GM12878 (cell line): Measurements from ENCODE around the gene CDC37L1. TPM values are rescaled to one million over a fixed set of nuclear protein-coding genes. Genes with fewer than 3 reads are reported as not detected.

Experiments used
- ATAC-seq: fragments of 200-7000 bp; cut with Tn5 transposase; 3 replicates; pipeline ENCODE4 v1.9.1; 2020; ENCODE audit warnings: mild to moderate bottlenecking, moderate library complexity
- BruUV-seq: library from RNA; stranded (reverse); fragments of 400-500 nt; replicated peaks from 2 replicates; lab custom pipeline; 2021; lab: Mats Ljungman, UMichigan
- CTCF ChIA-PET: fragments of 300-600 bp; sonication (Branson Sonifier 250); formaldehyde crosslinking; extraction: SDS; loops from one replicate; lab custom pipeline; 2021; ENCODE audit warnings: inconsistent platforms; lab: Yijun Ruan, JAX
- POLR2A ChIA-PET: fragments of 350-600 bp; formaldehyde crosslinking; extraction: SDS; loops from one replicate; lab custom pipeline; 2021; ENCODE audit warnings: inconsistent platforms; lab: Charles Lee
- RAD21 ChIA-PET: fragments of 300-600 bp; sonication (Branson Sonifier 250); formaldehyde crosslinking; loops from one replicate; lab custom pipeline; 2023; ENCODE audit warnings: antibody characterized with exemption; ENCODE audit not compliant: unreplicated experiment; lab: Charles Lee
- SMC1A ChIA-PET: fragments of 300-600 bp; sonication (Branson Sonifier 250); formaldehyde crosslinking; loops from one replicate; lab custom pipeline; 2023; ENCODE audit not compliant: unreplicated experiment, uncharacterized antibody; lab: Charles Lee
- DNase-seq: peaks from one replicate; pipeline ENCODE4 v3.0.0-alpha.2; 2011; ENCODE audit warnings: low read depth, low spot score
- FAIRE-seq: peaks from 3 replicates; lab custom pipeline; 2011; peaks lifted over from hg19 to GRCh38; lab: Jason Lieb, UNC
- H2AFZ ChIP-seq: 2 replicates; pipeline ENCODE4 v1.6.0; 2011; ENCODE audit warnings: low read depth, low read length, control low read depth; ENCODE audit not compliant: control insufficient read depth
- H3K27ac ChIP-seq: 2 replicates; pipeline ENCODE4 v1.5.1; 2011; ENCODE audit warnings: control low read depth; ENCODE audit not compliant: control insufficient read depth, insufficient read depth
- H3K27me3 ChIP-seq, 2 experiments: replicated peaks in 1 of 2; 2 replicates each; pipeline versions ENCODE4 v1.6.0 to v1.6.1; 2011; ENCODE audit warnings: low read length in 1 of 2; ENCODE audit not compliant: control insufficient read depth in 2 of 2, insufficient read depth in 2 of 2
- H3K36me3 ChIP-seq, 2 experiments: 2 replicates each; pipeline ENCODE4 v1.5.1; 2011; ENCODE audit warnings: low read length in 1 of 2; ENCODE audit not compliant: control insufficient read depth in 2 of 2, insufficient read depth in 2 of 2
- H3K4me1 ChIP-seq: 2 replicates; pipeline ENCODE4 v1.6.1; 2011; ENCODE audit warnings: mild to moderate bottlenecking, low read length, moderate library complexity, mixed read lengths; ENCODE audit not compliant: control insufficient read depth, insufficient read depth
- H3K4me2 ChIP-seq: 2 replicates; pipeline ENCODE4 v1.6.0; 2011; ENCODE audit warnings: control low read depth; ENCODE audit not compliant: control insufficient read depth, insufficient read depth
- H3K4me3 ChIP-seq: fragments of 200-600 bp; sonication (generic); 2 replicates; pipeline ENCODE4 v1.5.1; 2016
- H3K79me2 ChIP-seq: 2 replicates; pipeline ENCODE4 v1.6.0; 2011; ENCODE audit warnings: low read length; ENCODE audit not compliant: control insufficient read depth, insufficient read depth
- H3K9ac ChIP-seq: 2 replicates; pipeline ENCODE4 v1.8.0; 2011; ENCODE audit warnings: low read length, control low read depth, mixed read lengths; ENCODE audit not compliant: control insufficient read depth, insufficient read depth
- H3K9me3 ChIP-seq: replicated peaks from 3 replicates; pipeline ENCODE4 v1.5.1; 2011; ENCODE audit warnings: mild to moderate bottlenecking, low read length; ENCODE audit not compliant: control insufficient read depth, insufficient read depth
- H4K20me1 ChIP-seq: 2 replicates; pipeline ENCODE4 v1.6.0; 2011; ENCODE audit not compliant: control insufficient read depth, insufficient read depth
- ATF7 ChIP-seq: fragments of 450-650 bp; IDR thresholded peaks from 2 replicates; pipeline ENCODE4 v1.6.1; 2016; ENCODE audit warnings: low read depth, mild to moderate bottlenecking
- BRCA1 ChIP-seq: IDR thresholded peaks from 2 replicates; pipeline ENCODE4 v1.6.1; 2011; ENCODE audit warnings: low read depth, low read length, improper control_type of control experiment
- E2F4 ChIP-seq: IDR thresholded peaks from 2 replicates; pipeline ENCODE4 v1.6.1; 2012; ENCODE audit warnings: low read depth, low read length, improper control_type of control experiment
- EGR1 ChIP-seq, 2 experiments: IDR thresholded peaks; 1 replicate in 1 of 2; 2 replicates in 1 of 2; pipeline ENCODE4 v1.6.1; 2011 to 2012; ENCODE audit warnings: low read depth in 2 of 2, low read length in 2 of 2, borderline replicate concordance in 1 of 2, mild to moderate bottlenecking in 1 of 2, moderate library complexity in 1 of 2
- ETV6 ChIP-seq, 2 experiments: fragments of 450-650 bp in 1 of 2; IDR thresholded peaks in 1 of 2; conservative IDR thresholded peaks in 1 of 2; 2 replicates each; pipeline ENCODE4 v1.6.1; 2014; ENCODE audit warnings: antibody characterized with exemption in 1 of 2, borderline replicate concordance in 1 of 2, low read depth in 1 of 2, mild to moderate bottlenecking in 1 of 2, moderate library complexity in 1 of 2
- GABPA ChIP-seq: IDR thresholded peaks from 2 replicates; pipeline ENCODE4 v1.6.1; 2014; ENCODE audit warnings: antibody characterized with exemption, low read depth, mild to moderate bottlenecking, inconsistent platforms
- IKZF2 ChIP-seq, 2 experiments: fragments of 450-650 bp; IDR thresholded peaks; 2 replicates each; pipeline ENCODE4 v1.6.1; 2017; ENCODE audit warnings: mild to moderate bottlenecking in 2 of 2, moderate library complexity in 2 of 2
- JUNB ChIP-seq: IDR thresholded peaks from 2 replicates; pipeline ENCODE4 v1.6.1; 2016; ENCODE audit warnings: antibody characterized with exemption, mild to moderate bottlenecking
- KAT2A ChIP-seq: conservative IDR thresholded peaks from 2 replicates; pipeline ENCODE4 v1.6.1; 2011; ENCODE audit warnings: low read depth, low read length; ENCODE audit not compliant: control insufficient read depth
- MEF2A ChIP-seq: IDR thresholded peaks from 2 replicates; pipeline ENCODE4 v1.6.1; 2011; ENCODE audit warnings: low read depth, mild to moderate bottlenecking, low read length, moderate library complexity; ENCODE audit not compliant: insufficient read depth
- MYB ChIP-seq: fragments of 150-350 bp; IDR thresholded peaks from 2 replicates; pipeline ENCODE4 v1.6.1; 2014; ENCODE audit warnings: mild to moderate bottlenecking, low read depth, low read length, borderline replicate concordance
- NFIC ChIP-seq: IDR thresholded peaks from 2 replicates; pipeline ENCODE4 v1.6.1; 2012; ENCODE audit warnings: low read depth, mild to moderate bottlenecking, inconsistent platforms, low read length, moderate library complexity
- NR2F1 ChIP-seq: fragments of 450-650 bp; conservative IDR thresholded peaks from 2 replicates; pipeline ENCODE4 v1.6.1; 2017; ENCODE audit warnings: mild to moderate bottlenecking
- RBBP5 ChIP-seq: fragments of 200-600 bp; sonication (generic); conservative IDR thresholded peaks from 2 replicates; pipeline ENCODE4 v1.6.1; 2016
- REST ChIP-seq: IDR thresholded peaks from 2 replicates; pipeline ENCODE4 v1.6.1; 2012; ENCODE audit warnings: mild to moderate bottlenecking, low read depth, low read length
- SMAD5 ChIP-seq: IDR thresholded peaks from 2 replicates; pipeline ENCODE4 v1.6.1; 2016; ENCODE audit warnings: antibody characterized with exemption, low read depth
- SP1 ChIP-seq: IDR thresholded peaks from one replicate; pipeline ENCODE4 v1.6.1; 2011; ENCODE audit warnings: low read depth, low read length
- TCF12 ChIP-seq: IDR thresholded peaks from 2 replicates; pipeline ENCODE4 v1.6.1; 2011; ENCODE audit warnings: low read depth, mild to moderate bottlenecking, low read length
- USF1 ChIP-seq: IDR thresholded peaks from 2 replicates; pipeline ENCODE4 v1.6.1; 2011; ENCODE audit warnings: borderline replicate concordance, low read depth, mild to moderate bottlenecking, moderate library complexity, mixed read lengths, low read length; ENCODE audit not compliant: insufficient read depth; ENCODE audit errors: extremely low read length
- WGBS: methylation state at CpG from one replicate; pipeline ENCODE4 v1.1.6; 2016; ENCODE audit warnings: low lambda C conversion rate; ENCODE audit not compliant: insufficient replicate concordance, insufficient coverage; ENCODE audit errors: missing lambda C conversion rate; 5-methylcytosine and 5-hydroxymethylcytosine counted together
- in situ Hi-C: fragments of 300-500 bp; cut with MboI; formaldehyde crosslinking; loops from 9 replicates; pipeline ENCODE4 v1.14.3; 2018; ENCODE audit warnings: mixed read lengths
- intact Hi-C: fragments of 100-400 bp; cut with micrococcal nuclease; formaldehyde crosslinking; loops from one replicate; pipeline ENCODE4 v1.14.2; 2022; ENCODE audit not compliant: unreplicated experiment
- polyA plus RNA-seq, 11 experiments: library from polyadenylated mRNA; depleted of rRNA in 4 of 11; unstranded in 6 of 11; stranded (reverse) in 5 of 11; fragments of >200 nt; fragmentation: Nextera tagmentation in 4 of 11; fragmentation: Illumina TruSeq in 1 of 11; extraction: Ambion mirVana in 4 of 11; extraction: Trizol in 1 of 11; gene quantifications; 1 replicate in 1 of 11; 2 replicates in 10 of 11; pipeline versions ENCODE4 v1.2.1 to v1.2.3, GENCODE V29; 2011 to 2016; ENCODE audit warnings: inconsistent platforms in 2 of 11, missing spikeins in 2 of 11, low read depth in 1 of 11
- total RNA-seq, 4 experiments: library from RNA; depleted of rRNA in 3 of 4; stranded (reverse); fragments of >200 nt in 3 of 4; fragmentation: Illumina TruSeq in 1 of 4; extraction: Trizol in 1 of 4; gene quantifications; 2 replicates each; pipeline versions ENCODE4 v1.2.1 to v1.2.3, GENCODE V29; 2013 to 2021

Gene CDC37L1
- total and polyA plus RNA-seq, 10 of the 15 experiments (the other 5 are each of a cell fraction or from before 2014, with no cell fraction given): 2.2 to 16.6 (median 8.2) TPM

GRCh38 chr9:4686112-4686511 is 6.7 kb downstream of the CDC37L1 start (continued):
- TF ChIP-seq IKZF2 (IDR thresholded peaks at IDR 0.05) (peak; percentile 62 to 64), ATF7 (0 out of 2 replicates have a peak, but pooled peaks have one; percentile 25), MEF2A (peak; percentile 74), ETV6 (conservative IDR thresholded peaks at IDR 0.05 in 1 of 2, IDR thresholded peaks at IDR 0.05 in 1 of 2; ENCODE audit: borderline replicate concordance in 1 of 2, low read depth in 1 of 2) (no peak), E2F4 (no peak), NFIC (peak; percentile 60), JUNB (peak; percentile 79)

- in situ Hi-C loops: no loop called here
- CTCF ChIA-PET: no interaction called here
- H3K79me2 ChIP-seq: peaks cover 7% of the 10 kb centered on the region
- H3K4me3 ChIP-seq: no peak overlapping the region
- POLR2A ChIA-PET: interaction anchor here (1.3 kb wide), 1 partner anchor 41 kb away, joined by 3 read pairs; no protein-coding TSS in a partner anchor
- DNase-seq (no peak), ATAC-seq (no peak), FAIRE-seq (no peak)
- no peaks in the 10 kb centered on the region for H3K27me3 ChIP-seq
- SMC1A ChIA-PET: no interaction called here
- no peaks in the 10 kb centered on the region for H4K20me1 ChIP-seq
- H3K9me3 ChIP-seq: no peaks in the 10 kb centered on the region
- H3K4me1 ChIP-seq: peaks cover 12% of the 10 kb centered on the region
- H3K4me2 ChIP-seq: no peak overlapping the region
- peaks cover 0 to 4% of the 10 kb centered on the region in 2 experiments; a peak in 2 of 4 replicates for H3K36me3 ChIP-seq
- TF ChIP-seq BRCA1 (no peak), GABPA (no peak), USF1 (no peak), REST (no peak), NR2F1 (no peak), SMAD5 (no peak), RBBP5 (no peak), EGR1 (IDR thresholded peaks at IDR 0.05; ENCODE audit: borderline replicate concordance in 1 of 2, low read depth in 2 of 2, low read length in 2 of 2) (no peak), SP1 (no peak), KAT2A (no peak), TCF12 (no peak), MYB (no peak)
- BruUV-seq: no TSS peak
- no peak overlapping the region for H2AFZ ChIP-seq
- H3K9ac ChIP-seq: no peak overlapping the region
- no peak overlapping the region for H3K27ac ChIP-seq
- RAD21 ChIA-PET: no interaction called here
- WGBS: 97% methylated on average over 1 of the region's 1 CpG
- intact Hi-C loops: loop anchor here (2.0 kb wide), 1 partner anchor 54 kb away; the partner anchor contains the start of gene AK3
Observed at GRCh38 chr9:4686584-4686983, 7.2 kb downstream of the CDC37L1 start.
